Spleen (tissue), 11 donors: ENCODE results near the gene BTBD10. TPM values are rescaled to one million over a fixed set of nuclear protein-coding genes. Genes with fewer than 3 reads are reported as not detected.

Source experiments
- DNase-seq: peaks from one replicate; pipeline ENCODE4 v3.0.0-alpha.2; 2020
- H3K27ac ChIP-seq, 8 donors: fragments of 200-600 bp; sonication (generic) in 7 of 8; 1 replicate in 4 of 8; 2 replicates in 4 of 8; pipeline versions ENCODE4 v1.5.0 to v1.8.0; 2016 to 2021; ENCODE audit warnings: inconsistent platforms in 4 of 8, mild to moderate bottlenecking in 4 of 8, moderate library complexity in 1 of 8
- H3K27me3 ChIP-seq, 7 donors: fragments of 200-600 bp; sonication (generic) in 6 of 7; replicated peaks in 1 of 7; 1 replicate in 4 of 7; 2 replicates in 3 of 7; pipeline versions ENCODE4 v1.5.0 to v1.8.0; 2016 to 2021; ENCODE audit warnings: inconsistent platforms in 3 of 7, mild to moderate bottlenecking in 1 of 7
- H3K36me3 ChIP-seq, 6 donors: fragments of 200-600 bp; sonication (generic) in 5 of 6; 1 replicate in 4 of 6; 2 replicates in 2 of 6; pipeline versions ENCODE4 v1.5.0 to v1.8.0; 2016 to 2021; ENCODE audit warnings: inconsistent platforms in 2 of 6
- H3K4me1 ChIP-seq, 6 donors: fragments of 200-600 bp; sonication (generic) in 5 of 6; 1 replicate in 3 of 6; 2 replicates in 3 of 6; pipeline versions ENCODE4 v1.5.0 to v1.8.0; 2016 to 2021; ENCODE audit warnings: inconsistent platforms in 3 of 6
- H3K4me3 ChIP-seq, 8 donors: fragments of 200-600 bp; sonication (generic) in 7 of 8; 1 replicate in 4 of 8; 2 replicates in 4 of 8; pipeline versions ENCODE4 v1.5.0 to v1.8.0; 2016 to 2021; ENCODE audit warnings: inconsistent platforms in 4 of 8, mild to moderate bottlenecking in 4 of 8, moderate library complexity in 2 of 8
- H3K9me3 ChIP-seq, 8 donors: fragments of 200-600 bp; sonication (generic) in 7 of 8; 1 replicate in 4 of 8; 2 replicates in 4 of 8; pipeline versions ENCODE4 v1.5.0 to v1.8.0; 2016 to 2021; ENCODE audit warnings: inconsistent platforms in 4 of 8
- CTCF ChIP-seq, 11 experiments: fragments of 200-600 bp in 7 of 11; fragments of 450-650 bp in 4 of 11; sonication (generic) in 4 of 11; IDR thresholded peaks in 8 of 11; conservative IDR thresholded peaks in 3 of 11; 1 replicate in 7 of 11; 2 replicates in 4 of 11; pipeline versions ENCODE4 v1.4.0 to v1.8.0; 2016 to 2021; ENCODE audit warnings: antibody characterized with exemption in 11 of 11, inconsistent platforms in 4 of 11, mild to moderate bottlenecking in 1 of 11
- POLR2A ChIP-seq, 3 donors: fragments of 450-650 bp; IDR thresholded peaks; one replicate each; pipeline ENCODE4 v1.5.1; 2017; ENCODE audit warnings: antibody characterized with exemption in 3 of 3, mild to moderate bottlenecking in 1 of 3
- POLR2AphosphoS5 ChIP-seq, 3 donors: sonication (generic); formaldehyde crosslinking; IDR thresholded peaks; one replicate each; pipeline ENCODE4 v1.5.1; 2017; ENCODE audit warnings: antibody characterized with exemption in 3 of 3
- WGBS, 5 donors: extraction: QIAGEN DNeasy Blood & Tissue Kit in 3 of 5; methylation state at CpG; one replicate each; pipeline versions ENCODE4 v1.1.5 to v1.1.7; 2013 to 2018; 5-methylcytosine and 5-hydroxymethylcytosine counted together
- intact Hi-C: fragments of 100-400 bp; cut with DNase I; formaldehyde crosslinking; loops from one replicate; pipeline ENCODE4 v1.15.0; 2023; ENCODE audit warnings: low total_unique reads
- polyA plus RNA-seq, 3 donors: library from polyadenylated mRNA; stranded (reverse); fragments of 200-250 nt; gene quantifications; one replicate each; pipeline ENCODE4 v1.2.1, GENCODE V29; 2013
- total RNA-seq, 7 donors: library from RNA; depleted of rRNA in 3 of 7; stranded (reverse); fragments of >200 nt in 3 of 7; fragmentation: NEBNext Ultra II Directional in 4 of 7; extraction: Animal tissue kit (Norgen Biotek cat#: 25700) in 4 of 7; gene quantifications; one replicate each; pipeline versions ENCODE4 v1.1.0 to v1.2.1, GENCODE V29; 2016 to 2021
- donor health status: healthy with polysubstance abuse.
- donor health status: DM: no; HTN: no; CAD: no; lungs with moderate emphysema.
- donor health status: DM: no; HTN: no; CAD: no.
- donor health status: Bipolar disorder and iron deficiency.
- donor health status: healthy.
- donor health status: DM: no; HTN: no; CAD: no.
- donor health status: DM: yes; HTN: yes; CAD: no.

Gene BTBD10
- total and polyA plus RNA-seq, 10 donors, result 8.8 to 32.5 (median 25.1) TPM

DNA sequence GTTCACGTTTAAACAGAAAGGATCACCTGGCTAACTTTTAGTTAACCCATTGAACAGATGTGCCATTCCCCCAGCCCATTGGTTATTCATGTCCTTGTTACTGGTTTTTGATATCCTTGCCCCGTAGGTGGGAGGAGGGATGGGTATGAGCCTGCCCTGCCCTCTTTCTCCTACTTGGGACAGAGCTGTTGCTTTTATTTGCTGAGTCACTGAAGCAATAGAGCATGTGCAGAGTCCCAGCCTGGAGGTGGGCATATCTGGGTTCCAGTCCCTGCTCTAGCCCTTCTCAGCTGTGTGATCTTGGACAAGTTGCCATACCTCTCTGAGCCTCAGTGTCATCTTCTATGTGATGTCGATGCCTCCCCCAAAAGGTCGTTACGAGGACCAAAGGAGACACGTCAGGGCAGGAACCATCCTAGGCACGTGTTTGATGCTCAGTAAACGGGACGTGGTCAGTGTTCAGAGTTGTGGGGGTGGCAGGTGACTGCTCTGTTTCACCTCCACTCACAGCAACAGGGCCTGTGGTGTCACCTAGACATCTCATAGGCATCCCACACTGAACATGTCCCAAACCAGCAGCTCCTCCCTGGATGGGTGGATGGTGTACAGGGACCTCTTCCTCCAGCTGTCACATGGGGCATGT lies 124.5 kb downstream of the BTBD10 start:
- DNase-seq, result no peak
- 63 to 78% (median 68%) methylated on average over 9 of the region's 9 CpGs for WGBS, 5 donors
- TF ChIP-seq POLR2AphosphoS5 (IDR thresholded peaks at IDR 0.05) (no peak), POLR2A (IDR thresholded peaks at IDR 0.05) (no peak), CTCF (IDR thresholded peaks at IDR 0.05 in 8 of 11, conservative IDR thresholded peaks at IDR 0.05 in 3 of 11) (no peak)
- intact Hi-C loops, result loop anchor here (5.0 kb wide), 1 partner anchor 126 kb away; no protein-coding TSS in a partner anchor
- Histone ChIP-seq H3K4me1 (peaks cover 9 to 95% (median 51%) of the 10 kb centered on the region in 6 donors), H3K9me3 (no peaks in the 10 kb centered on the region), H3K4me3 (peak overlapping the region in 5 of 8 donors; percentile 6 to 46 (median 22)), H3K27ac (peak overlapping the region in 6 of 8 donors; percentile 22 to 67 (median 40)), H3K36me3 (peaks cover 0 to 23% (median 0%) of the 10 kb centered on the region in 6 donors), H3K27me3 (no peaks in the 10 kb centered on the region)

DNA sequence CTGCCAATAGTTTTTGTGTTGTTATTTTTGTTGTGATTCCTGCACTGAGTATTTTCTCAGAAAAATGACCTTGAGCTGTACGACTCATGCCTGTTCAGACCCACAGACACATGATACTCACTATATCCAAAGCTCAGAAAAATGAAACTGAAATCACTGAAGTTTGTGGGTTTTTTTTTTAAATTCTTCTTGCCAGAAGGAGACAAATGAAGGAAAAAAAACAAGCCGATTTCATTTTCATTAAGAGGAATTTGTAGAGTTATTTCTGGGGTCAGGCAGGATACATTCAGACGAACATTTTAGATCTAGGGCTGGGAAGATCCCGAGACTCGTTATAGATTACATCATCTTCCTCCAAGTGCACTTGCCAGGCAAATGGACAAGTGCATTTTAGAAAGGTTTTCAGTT lies 125.0 kb downstream of the BTBD10 start:
- H3K4me3 ChIP-seq, result peak overlapping the region in 5 of 8 donors; percentile 6 to 46 (median 22)
- H3K27ac ChIP-seq, result peak overlapping the region in 6 of 8 donors; percentile 22 to 67 (median 40)
- no peaks in the 10 kb centered on the region for H3K9me3 ChIP-seq
- peaks cover 9 to 95% (median 57%) of the 10 kb centered on the region in 6 donors for H3K4me1 ChIP-seq
- H3K36me3 ChIP-seq, result peaks cover 0 to 23% (median 0%) of the 10 kb centered on the region in 6 donors
- no peak for TF ChIP-seq POLR2AphosphoS5 (IDR thresholded peaks at IDR 0.05)
- no peak for TF ChIP-seq CTCF (IDR thresholded peaks at IDR 0.05 in 8 of 11, conservative IDR thresholded peaks at IDR 0.05 in 3 of 11)
- TF ChIP-seq POLR2A (IDR thresholded peaks at IDR 0.05), result no peak
- WGBS, 5 donors, result 2 to 18% (median 4%) methylated on average over 5 of the region's 5 CpGs
- DNase-seq, result no peak
- H3K27me3 ChIP-seq, result no peaks in the 10 kb centered on the region
- intact Hi-C loops, result loop anchor here (5.0 kb wide), 1 partner anchor 126 kb away; no protein-coding TSS in a partner anchor

Other genes with a start within 250 kb of the BTBD10 start
- gene BMAL1, start 185.4 kb downstream of the BTBD10 start, total RNA-seq, result 10 to 100 TPM; 33.1 to 58.4 (median 38.7) TPM
- gene BMAL1, start 185.4 kb downstream of the BTBD10 start, polyA plus RNA-seq, result 10 to 100 TPM in 1 of 3 donors, 1 to 10 TPM in 2; 6.5 to 12.0 (median 9.0) TPM
- not detected for gene PTH, start 32.8 kb upstream of the BTBD10 start, total RNA-seq
- gene PTH, start 32.8 kb upstream of the BTBD10 start, polyA plus RNA-seq, result not detected
- 10 to 100 TPM; 56.3 to 83.2 (median 63.2) TPM for gene FAR1, start 205.4 kb upstream of the BTBD10 start, total RNA-seq
- gene FAR1, start 205.4 kb upstream of the BTBD10 start, polyA plus RNA-seq, result 10 to 100 TPM; 13.6 to 21.1 (median 16.7) TPM